CD4-positive, alpha-beta T cell (primary cell): ENCODE measurements around the gene LRRK1. TPM values are rescaled to one million over a fixed set of nuclear protein-coding genes. Genes with fewer than 3 reads are reported as not detected.

ENCODE experiments used
- ATAC-seq: fragments of 200-7000 bp; cut with Tn5 transposase; one replicate; pipeline ENCODE4 v1.10.0; 2022; ENCODE audit warnings: mild to moderate bottlenecking; ENCODE audit not compliant: poor library complexity
- CTCF ChIA-PET: fragments of 350-600 bp; sonication (Branson Sonifier 250); formaldehyde crosslinking; loops from one replicate; lab custom pipeline; 2021; ENCODE audit warnings: antibody characterized with exemption, inconsistent platforms; lab: Charles Lee
- POLR2A ChIA-PET: fragments of 350-600 bp; sonication (Branson Sonifier 250); formaldehyde crosslinking; loops from one replicate; lab custom pipeline; 2021; ENCODE audit warnings: antibody characterized with exemption, inconsistent platforms; lab: Charles Lee
- DNase-seq, 14 experiments: peaks; one replicate each; pipeline ENCODE4 v3.0.0-alpha.2; 2013 to 2020; ENCODE audit warnings: mixed read lengths in 2 of 14
- H3K27ac ChIP-seq, 2 donors: one replicate each; pipeline versions ENCODE4 v1.5.1 to v1.7.0; 2013; ENCODE audit warnings: low read length in 2 of 2, low read depth in 1 of 2, mild to moderate bottlenecking in 1 of 2
- H3K27me3 ChIP-seq, 2 experiments: 1 replicate in 1 of 2; 2 replicates in 1 of 2; pipeline versions ENCODE4 v1.6.1 to v1.7.0; 2013; ENCODE audit warnings: low read length in 2 of 2, control low read depth in 1 of 2, mild to moderate bottlenecking in 1 of 2, moderate library complexity in 1 of 2; ENCODE audit not compliant: insufficient read depth in 2 of 2, control insufficient read depth in 1 of 2
- H3K36me3 ChIP-seq: one replicate; pipeline ENCODE4 v1.6.1; 2013; ENCODE audit warnings: low read length, control low read depth; ENCODE audit not compliant: insufficient read depth
- H3K4me1 ChIP-seq: one replicate; pipeline ENCODE4 v1.6.1; 2013; ENCODE audit warnings: low read length, control low read depth; ENCODE audit not compliant: insufficient read depth
- H3K4me3 ChIP-seq: one replicate; pipeline ENCODE4 v1.5.1; 2013; ENCODE audit warnings: mild to moderate bottlenecking, low read length, moderate library complexity
- H3K9me3 ChIP-seq, 2 experiments: 1 replicate in 1 of 2; 2 replicates in 1 of 2; pipeline versions ENCODE4 v1.6.1 to v1.7.0; 2013; ENCODE audit warnings: low read length in 2 of 2, mild to moderate bottlenecking in 2 of 2, control low read depth in 1 of 2, moderate library complexity in 1 of 2; ENCODE audit not compliant: control insufficient read depth in 1 of 2, insufficient read depth in 1 of 2
- H3K27ac Mint-ChIP-seq: one replicate; pipeline ENCODE4 v1.8.0; 2020; ENCODE audit warnings: mixed read lengths
- H3K27me3 Mint-ChIP-seq: one replicate; pipeline ENCODE4 v1.8.0; 2021; ENCODE audit warnings: mixed read lengths
- H3K36me3 Mint-ChIP-seq: one replicate; pipeline ENCODE4 v1.8.0; 2021; ENCODE audit warnings: low read depth, mixed read lengths
- H3K4me1 Mint-ChIP-seq: one replicate; pipeline ENCODE4 v1.8.0; 2021; ENCODE audit warnings: low read depth, mixed read lengths
- H3K4me3 Mint-ChIP-seq: one replicate; pipeline ENCODE4 v1.8.0; 2020; ENCODE audit warnings: mild to moderate bottlenecking, mixed read lengths
- H3K9me3 Mint-ChIP-seq: one replicate; pipeline ENCODE4 v1.8.0; 2020; ENCODE audit warnings: mixed read lengths
- intact Hi-C, 2 experiments: fragments of 100-400 bp; cut with DNase I in 1 of 2; cut with micrococcal nuclease in 1 of 2; formaldehyde crosslinking; loops; one replicate each; pipeline versions ENCODE4 v1.15.1 to v1.9.0; 2023 to 2025; cut with DNase I, micrococcal nuclease
- total RNA-seq, 174 experiments: library from RNA in 2 of 174; stranded (reverse) in 2 of 174; gene quantifications; one replicate each; pipeline ENCODE4 v1.2.3 and lab custom pipeline; 2021 to 2026
- TF ChIP-seq, protein P1 (sequence below): fragments of 200-600 bp; IDR thresholded peaks from one replicate; pipeline ENCODE4 v1.8.0; 2022; ENCODE audit warnings: antibody characterized with exemption, mild to moderate bottlenecking

Gene LRRK1
- total RNA-seq, 2 experiments from 2014 or later = 0.60 to 0.73 TPM

GRCh38 chr15:100878130-100878529 is 41.0 kb upstream of the LRRK1 start:
- peaks cover 39 to 51% of the 10 kb centered on the region in 2 experiments for H3K27me3 ChIP-seq
- Mint-ChIP-seq H3K36me3 (no peaks in the 10 kb centered on the region), H3K27ac (no peak overlapping the region), H3K27me3 (peaks cover 73% of the 10 kb centered on the region), H3K4me3 (no peak overlapping the region), H3K9me3 (no peaks in the 10 kb centered on the region), H3K4me1 (no peaks in the 10 kb centered on the region)
- CTCF ChIA-PET = no interaction called here
- ATAC-seq = no peak
- H3K27ac ChIP-seq = no peak overlapping the region
- peaks cover 6% of the 10 kb centered on the region for H3K4me1 ChIP-seq
- no peak overlapping the region for H3K4me3 ChIP-seq
- no peak for DNase-seq
- POLR2A ChIA-PET = no interaction called here
- TF ChIP-seq, protein P1, sequence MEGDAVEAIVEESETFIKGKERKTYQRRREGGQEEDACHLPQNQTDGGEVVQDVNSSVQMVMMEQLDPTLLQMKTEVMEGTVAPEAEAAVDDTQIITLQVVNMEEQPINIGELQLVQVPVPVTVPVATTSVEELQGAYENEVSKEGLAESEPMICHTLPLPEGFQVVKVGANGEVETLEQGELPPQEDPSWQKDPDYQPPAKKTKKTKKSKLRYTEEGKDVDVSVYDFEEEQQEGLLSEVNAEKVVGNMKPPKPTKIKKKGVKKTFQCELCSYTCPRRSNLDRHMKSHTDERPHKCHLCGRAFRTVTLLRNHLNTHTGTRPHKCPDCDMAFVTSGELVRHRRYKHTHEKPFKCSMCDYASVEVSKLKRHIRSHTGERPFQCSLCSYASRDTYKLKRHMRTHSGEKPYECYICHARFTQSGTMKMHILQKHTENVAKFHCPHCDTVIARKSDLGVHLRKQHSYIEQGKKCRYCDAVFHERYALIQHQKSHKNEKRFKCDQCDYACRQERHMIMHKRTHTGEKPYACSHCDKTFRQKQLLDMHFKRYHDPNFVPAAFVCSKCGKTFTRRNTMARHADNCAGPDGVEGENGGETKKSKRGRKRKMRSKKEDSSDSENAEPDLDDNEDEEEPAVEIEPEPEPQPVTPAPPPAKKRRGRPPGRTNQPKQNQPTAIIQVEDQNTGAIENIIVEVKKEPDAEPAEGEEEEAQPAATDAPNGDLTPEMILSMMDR = no peak
- no peaks in the 10 kb centered on the region for H3K36me3 ChIP-seq
- intact Hi-C loops = no loop called here
- H3K9me3 ChIP-seq = peaks cover 0 to 8% of the 10 kb centered on the region in 2 experiments

DNA sequence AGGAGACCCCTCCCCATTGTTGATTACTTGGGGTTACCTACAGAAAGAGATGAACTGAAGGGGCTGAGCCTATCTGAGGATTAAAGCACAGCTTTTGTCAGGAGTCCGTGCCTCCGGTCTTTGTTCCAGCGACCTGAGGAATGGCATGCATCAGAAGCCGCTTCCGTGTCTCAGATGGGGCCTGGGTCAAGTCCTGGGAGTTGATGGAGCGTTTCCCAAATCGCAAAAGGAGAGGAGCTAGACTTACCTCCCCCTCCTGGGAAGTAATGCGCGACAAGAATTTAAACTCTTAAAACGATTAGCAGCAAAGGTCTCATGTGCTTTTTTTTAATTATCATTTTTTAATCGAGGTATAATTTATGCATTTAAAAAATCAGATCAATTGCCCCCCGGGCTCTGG is 40.5 kb upstream of the LRRK1 start:
- POLR2A ChIA-PET = no interaction called here
- H3K27me3 ChIP-seq = peaks cover 43 to 56% of the 10 kb centered on the region in 2 experiments

GRCh38 chr15:100879061-100879463 is 40.1 kb upstream of the LRRK1 start:
- H3K27me3 Mint-ChIP-seq = peaks cover 82% of the 10 kb centered on the region
- ATAC-seq (no peak), DNase-seq (no peak)
- Histone ChIP-seq H3K27me3 (peaks cover 44 to 60% of the 10 kb centered on the region in 2 experiments), H3K4me3 (no peak overlapping the region), H3K9me3 (peaks cover 0 to 8% of the 10 kb centered on the region in 2 experiments), H3K27ac (no peak overlapping the region), H3K36me3 (no peaks in the 10 kb centered on the region), H3K4me1 (peaks cover 6% of the 10 kb centered on the region)
- POLR2A ChIA-PET = no interaction called here
- H3K4me3 Mint-ChIP-seq = no peak overlapping the region
- no peaks in the 10 kb centered on the region for H3K4me1 Mint-ChIP-seq
- no peaks in the 10 kb centered on the region for H3K36me3 Mint-ChIP-seq
- intact Hi-C loops = no loop called here
- CTCF ChIA-PET = no interaction called here
- TF ChIP-seq, protein P1 = no peak
- H3K9me3 Mint-ChIP-seq = no peaks in the 10 kb centered on the region
- no peak overlapping the region for H3K27ac Mint-ChIP-seq

More for the DNA sequence above, 40.5 kb upstream of the LRRK1 start:
- Histone ChIP-seq H3K9me3 (peaks cover 0 to 8% of the 10 kb centered on the region in 2 experiments), H3K4me3 (no peak overlapping the region), H3K4me1 (peaks cover 6% of the 10 kb centered on the region), H3K27ac (no peak overlapping the region), H3K36me3 (no peaks in the 10 kb centered on the region)
- Mint-ChIP-seq H3K27ac (no peak overlapping the region), H3K27me3 (peaks cover 78% of the 10 kb centered on the region), H3K36me3 (no peaks in the 10 kb centered on the region), H3K4me3 (no peak overlapping the region), H3K4me1 (no peaks in the 10 kb centered on the region), H3K9me3 (no peaks in the 10 kb centered on the region)
- DNase-seq = no peak
- TF ChIP-seq, protein P1 = no peak
- CTCF ChIA-PET = no interaction called here
- intact Hi-C loops = no loop called here
- ATAC-seq = no peak
